DOHH2 (cell line): ENCODE results near the gene N4BP3.

Experiments
- H3F3A ChIP-seq: fragments of 200-600 bp; sonication (generic), shearing (Covaris generic); 2 replicates; pipeline ENCODE4 v1.6.0; 2016; ENCODE audit warnings: antibody characterized with exemption, mild to moderate bottlenecking; ENCODE audit not compliant: control insufficient read depth, insufficient read depth
- H3K27ac ChIP-seq: fragments of 200-600 bp; sonication (generic); 2 replicates; pipeline ENCODE4 v1.5.1; 2014; ENCODE audit warnings: low read depth, mild to moderate bottlenecking, low read length, moderate library complexity
- H3K27me3 ChIP-seq: fragments of 200-600 bp; sonication (generic); 2 replicates; pipeline ENCODE4 v1.6.1; 2014; ENCODE audit warnings: mild to moderate bottlenecking, low read length, mixed read lengths; ENCODE audit not compliant: control insufficient read depth
- H3K36me3 ChIP-seq: fragments of 200-600 bp; sonication (generic); 2 replicates; pipeline ENCODE4 v1.6.1; 2014; ENCODE audit warnings: mild to moderate bottlenecking, low read length, moderate library complexity, mixed read lengths; ENCODE audit not compliant: control insufficient read depth
- H3K4me1 ChIP-seq: fragments of 200-600 bp; sonication (generic); 2 replicates; pipeline ENCODE4 v1.6.1; 2014; ENCODE audit warnings: mild to moderate bottlenecking, low read length, mixed read lengths; ENCODE audit not compliant: control insufficient read depth
- H3K4me2 ChIP-seq: fragments of 200-600 bp; sonication (generic); 2 replicates; pipeline ENCODE4 v1.6.0; 2014; ENCODE audit warnings: mild to moderate bottlenecking, low read length, moderate library complexity
- H3K4me3 ChIP-seq: fragments of 200-600 bp; sonication (generic); 2 replicates; pipeline ENCODE4 v1.5.1; 2014; ENCODE audit warnings: mild to moderate bottlenecking, low read length, mixed read lengths
- H3K79me2 ChIP-seq: fragments of 200-600 bp; sonication (generic); 2 replicates; pipeline ENCODE4 v1.6.1; 2014; ENCODE audit warnings: mild to moderate bottlenecking, low read length, mixed read lengths; ENCODE audit not compliant: control insufficient read depth
- H3K9me2 ChIP-seq: fragments of 200-600 bp; sonication (generic); replicated peaks from 2 replicates; pipeline ENCODE4 v1.6.1; 2014; ENCODE audit warnings: mild to moderate bottlenecking, low read length, mixed read lengths; ENCODE audit not compliant: control insufficient read depth
- H3K9me3 ChIP-seq: fragments of 200-600 bp; sonication (generic); 2 replicates; pipeline ENCODE4 v1.6.1; 2014; ENCODE audit warnings: antibody characterized with exemption, low read length, mixed read lengths; ENCODE audit not compliant: control insufficient read depth, insufficient read depth
- H4K20me1 ChIP-seq: fragments of 200-600 bp; sonication (generic); 2 replicates; pipeline ENCODE4 v1.6.0; 2014; ENCODE audit warnings: low read depth, mild to moderate bottlenecking, antibody characterized with exemption, low read length, moderate library complexity; ENCODE audit not compliant: control insufficient read depth, insufficient read depth
- EZH2phosphoT487 ChIP-seq: fragments of 200-600 bp; sonication (generic); IDR thresholded peaks from 2 replicates; pipeline ENCODE4 v1.6.1; 2017; ENCODE audit warnings: borderline replicate concordance, mild to moderate bottlenecking, antibody characterized with exemption, low read length, moderate library complexity, mixed read lengths
- TF ChIP-seq, protein P1 (sequence below): fragments of 200-600 bp; sonication (generic); IDR thresholded peaks from one replicate; pipeline ENCODE4 v1.5.1; 2014; ENCODE audit warnings: antibody characterized with exemption, mild to moderate bottlenecking, low read depth, low read length; ENCODE audit not compliant: poor library complexity, severe bottlenecking

Gene N4BP3

DNA sequence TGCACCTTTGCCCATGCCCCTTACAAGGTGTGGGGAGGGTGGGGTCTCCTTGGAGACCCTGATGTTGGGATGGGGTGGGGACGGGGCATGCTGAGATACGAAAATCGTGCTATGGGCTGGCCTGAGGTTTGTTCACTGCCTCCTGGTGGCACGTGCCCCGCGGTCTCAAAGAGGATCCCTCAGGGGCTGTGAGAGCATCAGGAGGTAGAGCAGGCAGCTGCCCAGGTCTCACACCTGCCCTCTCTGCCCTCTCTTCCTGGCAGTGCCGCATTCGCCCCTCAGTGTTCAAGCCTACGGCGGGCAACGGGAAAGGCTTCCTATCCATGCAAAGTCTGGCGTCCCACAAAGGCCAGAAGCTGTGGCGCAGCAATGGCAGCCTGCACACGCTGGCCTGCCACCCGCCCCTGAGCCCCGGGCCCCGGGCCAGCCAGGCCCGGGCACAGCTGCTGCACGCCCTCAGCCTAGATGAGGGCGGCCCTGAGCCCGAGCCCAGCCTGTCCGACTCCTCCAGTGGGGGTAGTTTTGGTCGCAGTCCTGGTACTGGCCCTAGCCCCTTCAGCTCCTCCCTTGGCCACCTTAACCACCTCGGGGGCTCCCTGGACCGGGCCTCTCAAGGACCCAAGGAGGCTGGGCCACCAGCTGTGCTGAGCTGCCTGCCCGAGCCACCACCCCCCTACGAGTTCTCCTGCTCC lies 6.7 kb downstream of the N4BP3 start:
- peaks cover 29% of the 10 kb centered on the region for H4K20me1 ChIP-seq

DNA sequence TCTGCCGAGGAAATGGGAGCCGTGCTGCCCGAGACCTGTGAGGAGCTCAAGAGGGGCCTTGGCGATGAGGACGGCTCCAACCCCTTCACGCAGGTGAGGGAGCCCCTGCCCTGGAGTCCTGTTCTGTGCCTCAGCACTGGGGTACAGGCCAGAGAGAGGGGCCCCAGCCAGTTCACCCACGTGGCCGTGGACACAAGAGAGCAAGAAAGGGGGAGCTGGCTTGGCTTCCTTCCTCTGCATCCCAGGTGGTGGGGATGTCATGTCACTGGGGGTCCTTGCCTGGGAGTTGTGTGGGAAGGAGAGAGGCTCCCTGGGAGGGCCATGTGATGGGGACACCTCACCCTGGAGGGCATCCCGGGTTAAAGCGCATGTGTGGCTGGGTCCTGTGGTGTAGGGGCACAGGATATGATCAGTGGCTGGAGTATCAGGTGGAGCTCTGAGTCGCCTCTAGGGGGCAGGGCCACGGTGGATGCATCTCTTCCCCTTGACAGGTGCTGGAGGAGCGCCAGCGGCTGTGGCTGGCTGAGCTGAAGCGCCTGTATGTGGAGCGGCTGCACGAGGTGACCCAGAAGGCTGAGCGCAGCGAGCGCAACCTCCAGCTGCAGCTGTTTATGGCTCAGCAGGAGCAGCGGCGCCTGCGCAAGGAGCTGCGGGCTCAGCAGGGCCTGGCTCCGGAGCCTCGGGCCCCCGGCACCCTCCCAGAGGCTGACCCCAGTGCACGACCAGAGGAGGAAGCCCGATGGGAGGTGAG lies 7.5 kb downstream of the N4BP3 start:
- Histone ChIP-seq H3K9me2 (no peaks in the 10 kb centered on the region), H3K27ac (peak overlapping the region; percentile 97), H3K27me3 (no peaks in the 10 kb centered on the region), H3K9me3 (no peaks in the 10 kb centered on the region), H3K4me1 (peaks cover 84% of the 10 kb centered on the region), H4K20me1 (peaks cover 29% of the 10 kb centered on the region), H3K4me2 (peak overlapping the region; percentile 96), H3K4me3 (peak overlapping the region; percentile 99), H3K36me3 (peaks cover 85% of the 10 kb centered on the region), H3F3A (peaks cover 40% of the 10 kb centered on the region), H3K79me2 (peaks cover 83% of the 10 kb centered on the region)
- TF ChIP-seq, protein P1, sequence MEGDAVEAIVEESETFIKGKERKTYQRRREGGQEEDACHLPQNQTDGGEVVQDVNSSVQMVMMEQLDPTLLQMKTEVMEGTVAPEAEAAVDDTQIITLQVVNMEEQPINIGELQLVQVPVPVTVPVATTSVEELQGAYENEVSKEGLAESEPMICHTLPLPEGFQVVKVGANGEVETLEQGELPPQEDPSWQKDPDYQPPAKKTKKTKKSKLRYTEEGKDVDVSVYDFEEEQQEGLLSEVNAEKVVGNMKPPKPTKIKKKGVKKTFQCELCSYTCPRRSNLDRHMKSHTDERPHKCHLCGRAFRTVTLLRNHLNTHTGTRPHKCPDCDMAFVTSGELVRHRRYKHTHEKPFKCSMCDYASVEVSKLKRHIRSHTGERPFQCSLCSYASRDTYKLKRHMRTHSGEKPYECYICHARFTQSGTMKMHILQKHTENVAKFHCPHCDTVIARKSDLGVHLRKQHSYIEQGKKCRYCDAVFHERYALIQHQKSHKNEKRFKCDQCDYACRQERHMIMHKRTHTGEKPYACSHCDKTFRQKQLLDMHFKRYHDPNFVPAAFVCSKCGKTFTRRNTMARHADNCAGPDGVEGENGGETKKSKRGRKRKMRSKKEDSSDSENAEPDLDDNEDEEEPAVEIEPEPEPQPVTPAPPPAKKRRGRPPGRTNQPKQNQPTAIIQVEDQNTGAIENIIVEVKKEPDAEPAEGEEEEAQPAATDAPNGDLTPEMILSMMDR, result peak; percentile 90
- TF ChIP-seq EZH2phosphoT487, result no peak

More for the DNA sequence above, 6.7 kb downstream of the N4BP3 start:
- H3K4me1 ChIP-seq, result peaks cover 91% of the 10 kb centered on the region
- H3K4me2 ChIP-seq, result peak overlapping the region; percentile 96
- peaks cover 90% of the 10 kb centered on the region for H3K79me2 ChIP-seq
- peak overlapping the region; percentile 99 for H3K4me3 ChIP-seq
- no peaks in the 10 kb centered on the region for H3K9me2 ChIP-seq
- H3K36me3 ChIP-seq, result peaks cover 87% of the 10 kb centered on the region
- H3F3A ChIP-seq, result peaks cover 40% of the 10 kb centered on the region
- H3K9me3 ChIP-seq, result no peaks in the 10 kb centered on the region
- peak overlapping the region; percentile 97 for H3K27ac ChIP-seq
- TF ChIP-seq, protein P1, result no peak
- no peak for TF ChIP-seq EZH2phosphoT487
- H3K27me3 ChIP-seq, result no peaks in the 10 kb centered on the region

DNA sequence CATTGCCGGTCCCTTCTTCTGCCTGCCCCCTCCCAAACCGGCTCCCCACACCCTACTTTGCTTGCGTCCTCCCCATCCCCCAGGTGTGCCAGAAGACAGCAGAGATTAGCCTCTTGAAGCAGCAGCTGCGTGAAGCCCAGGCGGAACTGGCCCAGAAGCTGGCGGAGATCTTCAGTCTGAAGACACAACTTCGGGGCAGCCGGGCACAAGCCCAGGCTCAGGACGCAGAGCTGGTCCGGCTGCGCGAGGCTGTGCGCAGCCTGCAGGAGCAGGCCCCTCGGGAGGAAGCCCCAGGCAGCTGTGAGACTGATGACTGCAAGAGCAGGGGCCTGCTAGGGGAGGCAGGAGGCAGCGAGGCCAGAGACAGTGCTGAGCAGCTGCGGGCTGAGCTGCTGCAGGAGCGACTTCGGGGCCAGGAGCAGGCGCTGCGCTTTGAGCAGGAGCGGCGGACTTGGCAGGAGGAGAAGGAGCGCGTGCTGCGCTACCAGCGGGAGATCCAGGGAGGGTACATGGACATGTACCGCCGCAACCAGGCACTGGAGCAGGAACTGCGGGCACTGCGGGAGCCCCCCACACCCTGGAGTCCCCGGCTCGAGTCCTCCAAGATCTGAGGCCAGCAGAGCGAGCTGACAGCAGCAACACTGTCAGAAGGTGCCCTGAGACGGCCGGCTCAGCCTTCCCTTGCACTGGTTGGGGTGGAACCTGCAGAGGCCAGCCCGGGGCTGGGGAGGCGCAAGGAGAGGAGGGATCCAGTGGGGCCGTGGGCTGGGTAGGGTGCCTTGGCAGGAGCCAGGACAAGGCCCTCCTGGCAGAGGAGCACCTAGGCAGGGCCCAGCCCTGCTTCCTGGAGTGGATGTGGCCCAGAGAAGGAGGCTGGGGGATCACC lies 8.3 kb downstream of the N4BP3 start:
- Histone ChIP-seq H3K4me3 (peak overlapping the region; percentile 71), H3F3A (peaks cover 38% of the 10 kb centered on the region), H3K27me3 (no peaks in the 10 kb centered on the region), H3K4me1 (peaks cover 76% of the 10 kb centered on the region), H4K20me1 (peaks cover 29% of the 10 kb centered on the region), H3K79me2 (peaks cover 74% of the 10 kb centered on the region), H3K27ac (peak overlapping the region; percentile 97), H3K9me3 (no peaks in the 10 kb centered on the region), H3K36me3 (peaks cover 85% of the 10 kb centered on the region), H3K4me2 (peak overlapping the region; percentile 96), H3K9me2 (no peaks in the 10 kb centered on the region)
- TF ChIP-seq, protein P1, result no peak
- TF ChIP-seq EZH2phosphoT487, result no peak
